GM12878 (cell line): Measurements from ENCODE around the gene CDCP1. TPM values are rescaled to one million over a fixed set of nuclear protein-coding genes. Genes with fewer than 3 reads are reported as not detected.

Experiments
- ATAC-seq: fragments of 200-7000 bp; cut with Tn5 transposase; 3 replicates; pipeline ENCODE4 v1.9.1; 2020; ENCODE audit warnings: mild to moderate bottlenecking, moderate library complexity
- BruUV-seq: library from RNA; stranded (reverse); fragments of 400-500 nt; replicated peaks from 2 replicates; lab custom pipeline; 2021; lab: Mats Ljungman, UMichigan
- CTCF ChIA-PET: fragments of 300-600 bp; sonication (Branson Sonifier 250); formaldehyde crosslinking; extraction: SDS; loops from one replicate; lab custom pipeline; 2021; ENCODE audit warnings: inconsistent platforms; lab: Yijun Ruan, JAX
- POLR2A ChIA-PET: fragments of 350-600 bp; formaldehyde crosslinking; extraction: SDS; loops from one replicate; lab custom pipeline; 2021; ENCODE audit warnings: inconsistent platforms; lab: Charles Lee
- RAD21 ChIA-PET: fragments of 300-600 bp; sonication (Branson Sonifier 250); formaldehyde crosslinking; loops from one replicate; lab custom pipeline; 2023; ENCODE audit warnings: antibody characterized with exemption; ENCODE audit not compliant: unreplicated experiment; lab: Charles Lee
- SMC1A ChIA-PET: fragments of 300-600 bp; sonication (Branson Sonifier 250); formaldehyde crosslinking; loops from one replicate; lab custom pipeline; 2023; ENCODE audit not compliant: unreplicated experiment, uncharacterized antibody; lab: Charles Lee
- DNase-seq: peaks from one replicate; pipeline ENCODE4 v3.0.0-alpha.2; 2011; ENCODE audit warnings: low read depth, low spot score
- FAIRE-seq: peaks from 3 replicates; lab custom pipeline; 2011; peaks lifted over from hg19 to GRCh38; lab: Jason Lieb, UNC
- H2AFZ ChIP-seq: 2 replicates; pipeline ENCODE4 v1.6.0; 2011; ENCODE audit warnings: low read depth, low read length, control low read depth; ENCODE audit not compliant: control insufficient read depth
- H3K27ac ChIP-seq: 2 replicates; pipeline ENCODE4 v1.5.1; 2011; ENCODE audit warnings: control low read depth; ENCODE audit not compliant: control insufficient read depth, insufficient read depth
- H3K27me3 ChIP-seq, 2 experiments: replicated peaks in 1 of 2; 2 replicates each; pipeline versions ENCODE4 v1.6.0 to v1.6.1; 2011; ENCODE audit warnings: low read length in 1 of 2; ENCODE audit not compliant: control insufficient read depth in 2 of 2, insufficient read depth in 2 of 2
- H3K36me3 ChIP-seq, 2 experiments: 2 replicates each; pipeline ENCODE4 v1.5.1; 2011; ENCODE audit warnings: low read length in 1 of 2; ENCODE audit not compliant: control insufficient read depth in 2 of 2, insufficient read depth in 2 of 2
- H3K4me1 ChIP-seq: 2 replicates; pipeline ENCODE4 v1.6.1; 2011; ENCODE audit warnings: mild to moderate bottlenecking, low read length, moderate library complexity, mixed read lengths; ENCODE audit not compliant: control insufficient read depth, insufficient read depth
- H3K4me2 ChIP-seq: 2 replicates; pipeline ENCODE4 v1.6.0; 2011; ENCODE audit warnings: control low read depth; ENCODE audit not compliant: control insufficient read depth, insufficient read depth
- H3K4me3 ChIP-seq: fragments of 200-600 bp; sonication (generic); 2 replicates; pipeline ENCODE4 v1.5.1; 2016
- H3K79me2 ChIP-seq: 2 replicates; pipeline ENCODE4 v1.6.0; 2011; ENCODE audit warnings: low read length; ENCODE audit not compliant: control insufficient read depth, insufficient read depth
- H3K9ac ChIP-seq: 2 replicates; pipeline ENCODE4 v1.8.0; 2011; ENCODE audit warnings: low read length, control low read depth, mixed read lengths; ENCODE audit not compliant: control insufficient read depth, insufficient read depth
- H3K9me3 ChIP-seq: replicated peaks from 3 replicates; pipeline ENCODE4 v1.5.1; 2011; ENCODE audit warnings: mild to moderate bottlenecking, low read length; ENCODE audit not compliant: control insufficient read depth, insufficient read depth
- H4K20me1 ChIP-seq: 2 replicates; pipeline ENCODE4 v1.6.0; 2011; ENCODE audit not compliant: control insufficient read depth, insufficient read depth
- CEBPZ ChIP-seq: fragments of 150-350 bp; IDR thresholded peaks from 2 replicates; pipeline ENCODE4 v1.6.1; 2016; ENCODE audit warnings: low read depth, low read length
- CHD2 ChIP-seq: IDR thresholded peaks from 2 replicates; pipeline ENCODE4 v1.6.1; 2011; ENCODE audit warnings: low read depth, low read length, improper control_type of control experiment, borderline replicate concordance
- GABPA ChIP-seq: IDR thresholded peaks from 2 replicates; pipeline ENCODE4 v1.6.1; 2014; ENCODE audit warnings: antibody characterized with exemption, low read depth, mild to moderate bottlenecking, inconsistent platforms
- IKZF2 ChIP-seq, 2 experiments: fragments of 450-650 bp; IDR thresholded peaks; 2 replicates each; pipeline ENCODE4 v1.6.1; 2017; ENCODE audit warnings: mild to moderate bottlenecking in 2 of 2, moderate library complexity in 2 of 2
- IRF5 ChIP-seq: fragments of 450-650 bp; IDR thresholded peaks from 2 replicates; pipeline ENCODE4 v1.6.1; 2017; ENCODE audit warnings: borderline replicate concordance
- NR2F1 ChIP-seq: fragments of 450-650 bp; conservative IDR thresholded peaks from 2 replicates; pipeline ENCODE4 v1.6.1; 2017; ENCODE audit warnings: mild to moderate bottlenecking
- PAX8 ChIP-seq: fragments of 450-650 bp; IDR thresholded peaks from 2 replicates; pipeline ENCODE4 v1.6.1; 2017; ENCODE audit warnings: mild to moderate bottlenecking, moderate library complexity
- RCOR1 ChIP-seq: conservative IDR thresholded peaks from 2 replicates; pipeline ENCODE4 v1.6.1; 2012; ENCODE audit warnings: low read depth, low read length, improper control_type of control experiment
- SMC3 ChIP-seq: IDR thresholded peaks from 2 replicates; pipeline ENCODE4 v1.6.1; 2011; ENCODE audit warnings: low read length, improper control_type of control experiment, borderline replicate concordance
- WGBS: methylation state at CpG from one replicate; pipeline ENCODE4 v1.1.6; 2016; ENCODE audit warnings: low lambda C conversion rate; ENCODE audit not compliant: insufficient replicate concordance, insufficient coverage; ENCODE audit errors: missing lambda C conversion rate; 5-methylcytosine and 5-hydroxymethylcytosine counted together
- in situ Hi-C: fragments of 300-500 bp; cut with MboI; formaldehyde crosslinking; loops from 9 replicates; pipeline ENCODE4 v1.14.3; 2018; ENCODE audit warnings: mixed read lengths
- intact Hi-C: fragments of 100-400 bp; cut with micrococcal nuclease; formaldehyde crosslinking; loops from one replicate; pipeline ENCODE4 v1.14.2; 2022; ENCODE audit not compliant: unreplicated experiment
- polyA plus RNA-seq, 11 experiments: library from polyadenylated mRNA; depleted of rRNA in 4 of 11; unstranded in 6 of 11; stranded (reverse) in 5 of 11; fragments of >200 nt; fragmentation: Nextera tagmentation in 4 of 11; fragmentation: Illumina TruSeq in 1 of 11; extraction: Ambion mirVana in 4 of 11; extraction: Trizol in 1 of 11; gene quantifications; 1 replicate in 1 of 11; 2 replicates in 10 of 11; pipeline versions ENCODE4 v1.2.1 to v1.2.3, GENCODE V29; 2011 to 2016; ENCODE audit warnings: inconsistent platforms in 2 of 11, missing spikeins in 2 of 11, low read depth in 1 of 11
- total RNA-seq, 4 experiments: library from RNA; depleted of rRNA in 3 of 4; stranded (reverse); fragments of >200 nt in 3 of 4; fragmentation: Illumina TruSeq in 1 of 4; extraction: Trizol in 1 of 4; gene quantifications; 2 replicates each; pipeline versions ENCODE4 v1.2.1 to v1.2.3, GENCODE V29; 2013 to 2021

The CDCP1 gene
- total and polyA plus RNA-seq, 10 of the 15 experiments (the other 5 are each of a cell fraction or from before 2014, with no cell fraction given): 0.35 to 2.2 (median 0.86) TPM

GRCh38 chr3:45066109-45066801 is 79.9 kb downstream of the CDCP1 start:
- no peaks in the 10 kb centered on the region for H3K79me2 ChIP-seq
- FAIRE-seq: no peak
- ChIA-PET CTCF (interaction anchor here (0.6 to 1.2 kb wide), 3 partner anchors 11 to 220 kb away, joined by 3 to 4 read pairs (median 3); no protein-coding TSS in a partner anchor), POLR2A (interaction anchor here (1.2 kb wide), 1 partner anchor 33 kb away, joined by 3 read pairs; no protein-coding TSS in a partner anchor), SMC1A (interaction anchor here (0.7 to 3.0 kb wide), 4 partner anchors 11 to 594 kb away, joined by 4 to 13 read pairs (median 10); no protein-coding TSS in a partner anchor), RAD21 (no interaction called here)
- no peaks in the 10 kb centered on the region for H3K27me3 ChIP-seq
- no peak for ATAC-seq
- H3K9ac ChIP-seq: no peak overlapping the region
- no peaks in the 10 kb centered on the region for H3K36me3 ChIP-seq
- H3K4me3 ChIP-seq: no peak overlapping the region
- H3K4me2 ChIP-seq: no peak overlapping the region
- H3K4me1 ChIP-seq: no peaks in the 10 kb centered on the region
- H3K27ac ChIP-seq: no peak overlapping the region
- H3K9me3 ChIP-seq: no peaks in the 10 kb centered on the region
- intact Hi-C loops (no loop called here), in situ Hi-C loops (no loop called here)
- no TSS peak for BruUV-seq
- no peak overlapping the region for H2AFZ ChIP-seq
- TF ChIP-seq NR2F1: 0 out of 2 replicates have a peak, but pooled peaks have one; percentile 37
- TF ChIP-seq IKZF2 (IDR thresholded peaks at IDR 0.05): no peak
- TF ChIP-seq GABPA: no peak
- no peak for TF ChIP-seq PAX8
- DNase-seq: no peak
- 8% methylated on average over 3 of the region's 3 CpGs for WGBS
- no peaks in the 10 kb centered on the region for H4K20me1 ChIP-seq

- no peak for DNase-seq
- H3K9ac ChIP-seq: no peak overlapping the region
- no peaks in the 10 kb centered on the region for H3K27me3 ChIP-seq
- H3K79me2 ChIP-seq: no peaks in the 10 kb centered on the region
- POLR2A ChIA-PET: interaction anchor here (0.5 kb wide), 1 partner anchor 305 kb away, joined by 3 read pairs; no protein-coding TSS in a partner anchor
- no peaks in the 10 kb centered on the region for H4K20me1 ChIP-seq
- H2AFZ ChIP-seq: no peak overlapping the region
- RAD21 ChIA-PET: interaction anchor here (1.5 kb wide), 1 partner anchor 44 kb away, joined by 3 read pairs; no protein-coding TSS in a partner anchor
- intact Hi-C loops (no loop called here), in situ Hi-C loops (no loop called here)
- SMC1A ChIA-PET: interaction anchor here (0.7 to 3.0 kb wide), 4 partner anchors 10 to 595 kb away, joined by 4 to 13 read pairs (median 10); no protein-coding TSS in a partner anchor
- no TSS peak for BruUV-seq
- H3K4me3 ChIP-seq: no peak overlapping the region
- no peak for FAIRE-seq
- CTCF ChIA-PET: interaction anchor here (0.6 to 1.2 kb wide), 5 partner anchors 10 to 221 kb away, joined by 3 to 6 read pairs (median 3); no protein-coding TSS in a partner anchor
- no peaks in the 10 kb centered on the region for H3K9me3 ChIP-seq
- 0% methylated on average over 1 of the region's 1 CpG for whole genome bisulfite sequencing
- no peak for TF ChIP-seq CEBPZ
- TF ChIP-seq IRF5: no peak
- TF ChIP-seq CHD2: no peak
- TF ChIP-seq SMC3: no peak
- TF ChIP-seq RCOR1: no peak
- H3K4me2 ChIP-seq: no peak overlapping the region
- no peak; the same call in 2 of the 3 replicates for ATAC-seq
- H3K4me1 ChIP-seq: no peaks in the 10 kb centered on the region
- H3K27ac ChIP-seq: no peak overlapping the region
- H3K36me3 ChIP-seq: no peaks in the 10 kb centered on the region
Observed at GRCh38 chr3:45065373-45065720, 80.8 kb downstream of the CDCP1 start.
